ENCODE measurements around the gene EXOSC7. TPM values are rescaled to one million over a fixed set of nuclear protein-coding genes. Genes with fewer than 3 reads are reported as not detected.
A peak's percentile ranks its signal among the peaks of the same experiment; 100 is the strongest.

The EXOSC7 gene
- polyA plus RNA-seq, 4 donors, result 50.1 to 54.4 (median 52.4) TPM

DNA sequence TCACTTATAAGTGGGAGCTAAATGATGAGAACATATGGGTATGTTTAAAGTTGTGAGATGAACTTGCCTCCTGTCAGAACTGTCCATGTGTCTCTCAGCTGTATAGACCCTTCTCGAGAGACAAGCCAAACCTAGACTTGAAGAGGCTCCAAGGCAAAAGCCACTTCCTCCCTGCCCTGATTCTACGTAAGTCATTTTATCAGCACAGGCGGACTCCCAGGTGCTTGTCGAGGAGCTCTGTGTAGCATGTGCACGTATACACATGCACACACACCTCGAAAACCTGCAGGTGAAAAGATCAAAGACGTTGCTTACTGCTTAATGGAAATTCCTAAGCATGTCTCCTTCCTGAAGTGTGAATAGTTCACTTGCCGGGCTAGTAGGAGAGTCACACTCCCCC, 44.5 kb downstream of the EXOSC7 start:
- no peak for DNase-seq (ENCODE audit: low read depth in 4 of 4, low spot score in 2 of 4)

DNA sequence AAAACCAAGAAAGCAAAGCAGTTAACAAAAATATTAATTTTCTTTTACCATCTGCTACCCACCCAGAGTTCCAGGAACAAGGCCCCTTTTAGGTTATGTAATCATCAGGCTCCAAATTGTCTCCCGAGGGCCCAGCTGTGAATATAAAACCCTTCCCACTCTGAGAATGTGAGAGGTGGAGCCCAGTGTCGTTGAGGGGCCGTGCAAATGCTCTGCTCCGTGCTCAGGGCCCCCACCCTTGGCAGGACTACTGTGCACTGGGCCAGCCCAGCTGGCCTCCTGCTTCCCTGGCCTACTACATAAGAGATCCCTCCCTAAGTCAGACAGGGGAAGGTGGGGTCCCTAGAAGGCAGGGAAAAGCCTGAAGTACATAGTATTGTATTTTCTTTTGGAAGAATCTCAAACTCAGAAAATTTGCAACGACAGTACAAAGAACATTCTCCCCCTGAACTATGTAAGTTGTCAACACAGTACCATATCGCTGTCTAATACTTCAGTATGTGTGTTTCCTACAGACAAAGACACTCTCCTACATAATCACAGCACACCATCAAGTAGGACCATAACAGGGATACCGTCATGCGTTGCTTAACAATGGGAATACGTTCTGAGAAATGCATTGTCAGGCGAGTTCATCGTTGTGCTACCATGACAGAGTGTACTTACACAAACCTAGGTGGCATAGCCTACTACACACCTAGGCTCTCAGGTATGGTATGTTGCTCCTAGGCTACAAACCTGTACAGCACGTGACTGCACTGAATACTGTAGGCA, 45.7 kb downstream of the EXOSC7 start:
- no peak for DNase-seq (ENCODE audit: low read depth in 4 of 4, low spot score in 2 of 4)

- DNase-seq (ENCODE audit: low read depth in 4 of 4, low spot score in 2 of 4), result no peak
Measured at GRCh38 chr3:45023675-45024074, 47.6 kb downstream of the EXOSC7 start.

- no peak for DNase-seq (ENCODE audit: low read depth in 4 of 4, low spot score in 2 of 4)
Measured at GRCh38 chr3:45024542-45025255, 48.7 kb downstream of the EXOSC7 start.

- DNase-seq (ENCODE audit: low read depth in 4 of 4, low spot score in 2 of 4), result no peak
Measured at GRCh38 chr3:45026038-45026437, 50.0 kb downstream of the EXOSC7 start, which contains the start of gene CLEC3B. TSS of gene CLEC3B (plus strand) at chr3:45026303. CDS start at chr3:45026363, 60 bp downstream.

GRCh38 chr3:45026957-45027356, 50.9 kb downstream of the EXOSC7 start:
- DNase-seq (ENCODE audit: low read depth in 4 of 4, low spot score in 2 of 4), result no peak

DNA sequence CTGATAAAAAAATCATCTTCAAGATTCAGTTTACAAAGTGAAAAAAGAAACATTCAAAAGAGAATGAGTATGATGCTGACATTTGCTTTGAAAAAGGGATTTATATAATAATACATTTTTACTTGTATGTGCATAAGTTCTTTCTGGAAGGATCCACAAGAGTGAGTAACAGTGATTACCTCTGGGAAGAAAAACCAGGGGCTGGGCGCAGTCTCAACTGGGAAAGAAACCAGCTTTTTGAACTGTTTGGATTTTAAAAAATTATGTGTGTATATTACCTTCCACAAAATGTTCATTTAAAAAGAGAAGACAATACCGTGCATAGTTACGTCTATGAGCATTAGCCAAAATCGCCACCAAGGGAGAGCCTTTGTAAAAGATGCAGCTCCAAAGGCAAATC, 51.4 kb downstream of the EXOSC7 start:
- no peak for DNase-seq (ENCODE audit: low read depth in 4 of 4, low spot score in 2 of 4)

DNA sequence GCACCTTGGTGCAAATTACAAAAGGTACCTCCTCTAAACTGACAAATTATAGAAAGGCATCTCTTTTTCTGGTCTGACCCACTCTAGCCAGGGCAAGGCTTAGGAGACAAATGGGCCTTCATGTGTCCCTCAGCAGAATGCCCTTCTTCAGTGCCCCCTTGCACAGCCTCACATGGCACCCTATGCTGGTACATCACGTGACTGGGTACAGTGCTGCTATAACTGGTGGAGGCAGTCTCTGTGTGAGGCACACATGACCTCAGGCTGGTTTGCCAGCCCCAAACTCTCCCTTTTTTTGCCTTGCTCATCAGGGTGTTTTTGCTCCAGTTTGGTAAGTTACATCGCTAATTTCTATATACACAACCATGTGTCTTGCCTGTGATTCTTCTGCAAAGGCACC, 53.2 kb downstream of the EXOSC7 start:
- DNase-seq (ENCODE audit: low read depth in 4 of 4, low spot score in 2 of 4), result no peak

DNA sequence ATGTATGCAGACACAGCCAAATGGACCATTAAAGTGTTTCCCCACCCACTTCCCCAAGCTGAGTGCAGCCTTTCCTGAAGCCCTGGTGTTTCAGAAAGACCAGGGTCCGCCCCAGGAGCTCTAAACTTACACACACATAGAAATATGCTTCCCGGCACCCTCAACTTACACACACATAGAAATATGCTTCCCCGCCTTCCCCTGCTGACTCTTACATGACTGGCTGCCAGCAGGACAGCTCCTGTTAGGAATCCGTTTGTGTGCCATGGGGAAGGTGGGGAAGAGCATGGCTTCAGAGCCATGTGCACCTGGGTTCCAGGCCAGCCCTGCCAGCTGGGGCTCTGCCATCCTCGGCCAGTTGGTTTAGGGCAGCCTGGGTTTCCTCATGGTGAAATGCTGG, 53.6 kb downstream of the EXOSC7 start:
- no peak for DNase-seq (ENCODE audit: low read depth in 4 of 4, low spot score in 2 of 4)

GRCh38 chr3:45031531-45031930, 55.5 kb downstream of the EXOSC7 start:
- no peak for DNase-seq (ENCODE audit: low read depth in 4 of 4, low spot score in 2 of 4)

DNA sequence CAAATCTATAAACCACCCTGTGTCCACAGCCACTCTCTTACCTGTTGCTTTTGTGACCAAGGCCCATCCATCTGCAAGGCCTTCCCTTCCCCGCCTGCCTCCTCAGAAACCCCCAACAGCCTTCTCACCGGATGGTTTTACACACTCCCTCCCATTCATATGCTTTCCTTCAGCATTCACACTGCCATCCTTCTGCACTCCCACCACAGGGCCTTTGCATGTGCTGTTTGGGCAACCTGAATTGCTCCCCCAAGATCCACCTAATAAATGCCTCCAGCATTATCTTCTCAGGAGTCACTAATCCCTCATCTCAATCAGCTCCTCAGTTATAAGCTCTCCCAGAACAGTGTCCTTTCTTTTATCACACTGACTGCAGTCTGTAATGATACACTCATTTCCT, 56.1 kb downstream of the EXOSC7 start:
- no peak for DNase-seq (ENCODE audit: low read depth in 4 of 4, low spot score in 2 of 4)

DNA sequence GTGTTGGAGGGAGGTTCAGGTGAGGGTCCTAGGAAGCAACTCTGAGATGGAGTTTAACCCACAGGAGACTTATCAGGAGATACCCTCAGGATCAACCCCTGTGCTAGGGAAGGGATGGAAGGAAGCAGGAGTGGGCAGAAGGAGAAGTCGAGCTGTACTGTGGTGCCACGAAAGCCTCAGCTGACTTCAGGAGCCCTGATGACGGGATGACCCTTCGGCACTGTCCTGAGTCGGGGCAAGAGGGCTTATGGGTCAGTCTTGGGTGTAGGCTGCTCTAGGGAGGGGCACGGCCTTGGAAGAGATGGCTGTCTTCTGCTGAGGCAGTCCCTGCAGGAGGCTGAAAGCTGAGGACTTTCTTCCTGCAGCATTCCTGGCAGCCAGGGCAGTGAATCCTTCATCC, 57.7 kb downstream of the EXOSC7 start:
- DNase-seq (ENCODE audit: low read depth in 4 of 4, low spot score in 2 of 4), result no peak

DNA sequence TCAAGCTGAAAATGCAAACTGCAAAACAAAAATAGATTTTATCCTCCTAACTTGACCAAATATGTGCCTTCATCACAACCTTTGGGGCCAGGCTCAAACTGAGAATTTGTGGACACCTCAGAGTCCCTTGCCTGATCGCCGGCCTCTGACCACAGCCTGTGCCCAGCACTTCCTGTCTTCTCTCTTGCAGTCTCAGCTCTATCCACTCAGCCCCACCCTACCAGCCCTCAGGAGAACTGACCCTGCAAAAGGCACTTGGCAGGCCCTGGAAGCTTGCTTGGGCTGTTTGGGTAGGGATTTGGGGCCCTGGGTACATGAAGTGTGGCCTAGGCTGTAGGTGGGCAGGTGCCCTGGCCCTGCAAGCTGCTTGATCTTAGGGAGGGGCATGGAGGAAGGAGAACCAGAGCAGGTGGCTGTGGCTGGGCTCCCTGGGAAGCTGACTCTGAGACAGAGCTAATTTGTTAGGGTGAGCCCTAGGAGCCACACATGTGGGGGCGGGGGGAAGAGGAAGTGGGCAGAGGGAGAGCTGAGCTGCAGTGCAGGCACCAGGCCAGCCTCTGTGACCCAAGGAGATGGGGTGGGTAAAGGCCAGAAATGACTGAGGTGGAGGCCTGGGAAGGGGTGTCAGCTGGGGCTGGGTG, 58.7 kb downstream of the EXOSC7 start:
- DNase-seq (ENCODE audit: low read depth in 4 of 4, low spot score in 2 of 4), result no peak

GRCh38 chr3:45035441-45036301, 59.6 kb downstream of the EXOSC7 start:
- no peak for DNase-seq (ENCODE audit: low read depth in 4 of 4, low spot score in 2 of 4)

GRCh38 chr3:45037720-45038455, 61.8 kb downstream of the EXOSC7 start:
- DNase-seq (ENCODE audit: low read depth in 4 of 4, low spot score in 2 of 4), result peak; percentile 70 to 91 (median 80)

- DNase-seq (ENCODE audit: low read depth in 4 of 4, low spot score in 2 of 4), result no peak
Measured at GRCh38 chr3:45041666-45042065, 65.6 kb downstream of the EXOSC7 start.

DNA sequence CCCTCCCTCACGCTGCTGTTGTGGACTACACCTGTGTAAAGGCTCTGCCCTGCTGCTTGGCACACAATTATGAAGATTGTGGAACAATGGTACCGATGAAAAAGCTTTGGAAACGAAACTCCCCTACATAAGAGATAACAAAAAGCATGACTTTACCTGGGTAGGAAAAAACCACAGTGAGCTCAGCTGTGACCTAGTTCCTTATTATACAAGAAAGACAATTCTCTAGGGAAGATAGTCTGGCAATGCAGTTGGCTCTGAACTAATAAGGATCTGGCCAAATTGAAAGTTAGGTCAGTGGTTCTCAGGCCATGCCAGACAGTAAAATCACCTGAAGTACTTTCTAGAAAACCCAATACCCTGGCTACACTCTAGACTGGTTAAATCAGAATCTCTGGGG, 66.1 kb downstream of the EXOSC7 start:
- DNase-seq (ENCODE audit: low read depth in 4 of 4, low spot score in 2 of 4), result no peak

GRCh38 chr3:45043728-45044299, 67.8 kb downstream of the EXOSC7 start:
- no peak for DNase-seq (ENCODE audit: low read depth in 4 of 4, low spot score in 2 of 4)

DNA sequence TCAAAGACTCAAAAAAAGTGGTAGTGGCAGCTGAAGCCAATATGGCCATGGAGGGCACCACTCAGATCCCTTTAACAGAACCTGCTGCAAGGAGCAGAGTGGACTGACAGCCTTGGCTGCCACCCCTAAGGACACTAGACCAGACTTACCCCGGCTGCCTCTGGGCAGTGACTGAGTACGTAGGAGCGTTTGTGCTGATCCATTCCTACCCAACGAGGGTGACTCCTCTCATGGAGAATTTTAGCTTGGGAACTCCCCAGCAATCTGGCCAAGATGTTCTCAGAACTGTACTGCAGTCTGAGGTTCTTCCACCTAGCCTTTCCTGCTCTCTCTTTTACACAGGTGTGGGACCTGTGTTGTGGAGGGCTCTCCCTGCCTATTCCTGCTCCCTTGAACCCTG, 72.2 kb downstream of the EXOSC7 start:
- no peak for DNase-seq (ENCODE audit: low read depth in 4 of 4, low spot score in 2 of 4)

- no peak for DNase-seq (ENCODE audit: low read depth in 4 of 4, low spot score in 2 of 4)
Measured at GRCh38 chr3:45049807-45050206, 73.8 kb downstream of the EXOSC7 start.
